Measurements from ENCODE around the gene ZNF441.

GRCh38 chr19:11737964-11738745 lies 28.6 kb upstream of the ZNF441 start:
- TF ChIP-seq CTCF (conservative IDR thresholded peaks at IDR 0.05; ENCODE audit: low read depth, low read length), result 0 out of 2 replicates have a peak, but pooled peaks have one; percentile 5
- no peak for TF ChIP-seq RFX5 (IDR thresholded peaks at IDR 0.05; ENCODE audit: low read depth, low read length)
- TF ChIP-seq RAD21 (IDR thresholded peaks at IDR 0.05; ENCODE audit: low read length), result no peak
- TF ChIP-seq BHLHE40 (IDR thresholded peaks at IDR 0.05; ENCODE audit: low read depth, low read length), result no peak
- no peak for TF ChIP-seq POLR2A (IDR thresholded peaks at IDR 0.05; ENCODE audit: low read depth, low read length)
- TF ChIP-seq FOS (IDR thresholded peaks at IDR 0.05; ENCODE audit: low read depth, low read length), result no peak
- TF ChIP-seq CEBPB (IDR thresholded peaks at IDR 0.05; ENCODE audit: low read depth, low read length), result no peak
- no peak for TF ChIP-seq USF2 (IDR thresholded peaks at IDR 0.05; ENCODE audit: low read depth, low read length)
- TF ChIP-seq MAFK (IDR thresholded peaks at IDR 0.05; ENCODE audit: low read depth, low read length), result no peak
- TF ChIP-seq CHD1 (IDR thresholded peaks at IDR 0.05; ENCODE audit: low read depth, low read length), result no peak
